ENCODE measurements around the gene THAP10. TPM values are rescaled to one million over a fixed set of nuclear protein-coding genes. Genes with fewer than 3 reads are reported as not detected.
A peak's percentile ranks its signal among the peaks of the same experiment; 100 is the strongest.

Gene THAP10
- polyA plus RNA-seq, 3 donors = 0.12 to 0.30 (median 0.15) TPM

DNA sequence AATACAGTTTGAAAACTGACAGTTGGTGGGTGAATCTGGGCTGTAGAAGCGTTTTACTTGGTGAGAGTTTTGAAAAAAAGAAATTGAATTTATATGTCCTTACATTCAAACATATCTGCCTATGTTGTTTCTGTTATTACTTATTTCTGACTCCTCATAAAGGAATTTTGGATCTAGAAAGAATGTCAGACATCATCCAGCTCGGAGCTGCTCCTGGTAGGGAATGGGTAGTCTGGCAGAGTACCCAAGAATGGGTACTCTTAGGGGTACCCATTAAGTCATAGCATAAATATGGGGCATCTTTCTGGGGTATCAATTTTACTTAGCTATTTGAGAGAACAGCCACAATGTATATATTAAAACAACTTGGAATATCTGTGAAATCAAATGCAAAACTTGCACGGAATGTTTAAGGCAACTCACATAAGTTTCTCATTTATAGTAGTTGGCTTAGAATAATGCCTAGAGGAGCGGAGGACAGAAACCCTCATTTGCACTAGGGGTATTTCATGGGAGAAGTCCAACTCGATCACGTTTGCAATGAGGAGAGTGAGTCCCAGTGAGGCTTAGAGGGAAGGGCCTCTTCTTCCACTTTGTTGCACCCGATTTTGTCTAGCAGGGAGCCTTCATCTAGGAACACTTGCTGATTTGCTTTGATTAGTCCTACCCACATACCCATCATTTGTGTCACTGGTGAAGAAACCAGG lies 35.9 kb downstream of the THAP10 start:
- H3K27me3 Mint-ChIP-seq (ENCODE audit: low read depth in 3 of 3) = peaks cover 44 to 64% (median 53%) of the 10 kb centered on the region in 3 donors
- H2AFZ ChIP-seq (ENCODE audit: insufficient read depth, low read depth, low read length, poor library complexity, severe bottlenecking) = no peak overlapping the region

GRCh38 chr15:70855764-70856163 lies 36.5 kb downstream of the THAP10 start:
- DNase-seq = no peak
- Mint-ChIP-seq H3K36me3 (peaks cover 4 to 6% of the 10 kb centered on the region in 2 donors), H3K4me3 (peak overlapping the region in 1 of 2 donors; percentile 46), H3K4me1 (peaks cover 4% of the 10 kb centered on the region), H3K27ac (no peak overlapping the region), H3K27me3 (ENCODE audit: low read depth in 3 of 3) (peaks cover 47 to 68% (median 55%) of the 10 kb centered on the region in 3 donors), H3K9me3 (peaks cover 0 to 10% (median 2%) of the 10 kb centered on the region in 7 donors)
- Histone ChIP-seq H3K4me3 (replicated peaks in 1 of 3; ENCODE audit: low read depth in 2 of 3, low read length in 3 of 3) (no peak overlapping the region), H3K9ac (ENCODE audit: insufficient read depth, low read length, poor library complexity, severe bottlenecking) (no peak overlapping the region), H3K9me3 (replicated peaks in 1 of 2; ENCODE audit: control insufficient read depth in 1 of 2, insufficient read depth in 1 of 2, low read length in 2 of 2) (peaks cover 0 to 11% of the 10 kb centered on the region in 2 donors), H3K79me2 (ENCODE audit: insufficient read depth, low read length) (no peaks in the 10 kb centered on the region), H3K4me2 (replicated peaks; ENCODE audit: extremely low read depth, low read length, poor library complexity, severe bottlenecking) (no peak overlapping the region), H4K20me1 (ENCODE audit: insufficient read depth, low read length) (no peaks in the 10 kb centered on the region), H3K27me3 (ENCODE audit: control insufficient read depth in 2 of 2, insufficient read depth in 2 of 2, low read length in 2 of 2) (peaks cover 45 to 59% of the 10 kb centered on the region in 2 donors), H3K27ac (ENCODE audit: low read depth in 1 of 2, low read length in 2 of 2) (no peak overlapping the region), H2AFZ (ENCODE audit: insufficient read depth, low read depth, low read length, poor library complexity, severe bottlenecking) (no peak overlapping the region), H3K4me1 (ENCODE audit: control insufficient read depth in 1 of 2, insufficient read depth in 2 of 2, low read length in 2 of 2) (peaks cover 5 to 7% of the 10 kb centered on the region in 2 donors), H3K36me3 (replicated peaks in 1 of 2; ENCODE audit: control insufficient read depth in 1 of 2, insufficient read depth in 2 of 2, low read length in 2 of 2) (no peaks in the 10 kb centered on the region)
- no peak for TF ChIP-seq CTCF (IDR thresholded peaks at IDR 0.05)
- WGBS (ENCODE audit: insufficient coverage) = 86% methylated on average over 2 of the region's 2 CpGs
- intact Hi-C loops (cut with micrococcal nuclease) = no loop called here

More for the DNA sequence above, 35.9 kb downstream of the THAP10 start:
- Histone ChIP-seq H3K27ac (ENCODE audit: low read depth in 1 of 2, low read length in 2 of 2) (no peak overlapping the region), H3K4me3 (replicated peaks in 1 of 3; ENCODE audit: low read depth in 2 of 3, low read length in 3 of 3) (no peak overlapping the region), H3K36me3 (replicated peaks in 1 of 2; ENCODE audit: control insufficient read depth in 1 of 2, insufficient read depth in 2 of 2, low read length in 2 of 2) (no peaks in the 10 kb centered on the region), H3K79me2 (ENCODE audit: insufficient read depth, low read length) (no peaks in the 10 kb centered on the region), H3K27me3 (ENCODE audit: control insufficient read depth in 2 of 2, insufficient read depth in 2 of 2, low read length in 2 of 2) (peaks cover 43 to 53% of the 10 kb centered on the region in 2 donors), H3K9me3 (replicated peaks in 1 of 2; ENCODE audit: control insufficient read depth in 1 of 2, insufficient read depth in 1 of 2, low read length in 2 of 2) (peaks cover 0 to 11% of the 10 kb centered on the region in 2 donors), H4K20me1 (ENCODE audit: insufficient read depth, low read length) (no peaks in the 10 kb centered on the region), H3K4me2 (replicated peaks; ENCODE audit: extremely low read depth, low read length, poor library complexity, severe bottlenecking) (no peak overlapping the region), H3K9ac (ENCODE audit: insufficient read depth, low read length, poor library complexity, severe bottlenecking) (no peak overlapping the region), H3K4me1 (ENCODE audit: control insufficient read depth in 1 of 2, insufficient read depth in 2 of 2, low read length in 2 of 2) (peaks cover 5 to 7% of the 10 kb centered on the region in 2 donors)
- Mint-ChIP-seq H3K9me3 (peaks cover 0 to 10% (median 2%) of the 10 kb centered on the region in 7 donors), H3K4me3 (peak overlapping the region in 1 of 2 donors; percentile 15), H3K4me1 (peaks cover 4% of the 10 kb centered on the region), H3K27ac (no peak overlapping the region), H3K36me3 (peaks cover 4 to 6% of the 10 kb centered on the region in 2 donors)
- WGBS (ENCODE audit: insufficient coverage) = no CpG with 5 or more reads among the region's 7 CpGs
- TF ChIP-seq CTCF (IDR thresholded peaks at IDR 0.05) = no peak
- intact Hi-C loops (cut with micrococcal nuclease) = no loop called here
- DNase-seq = no peak
